CD4-positive, alpha-beta T cell treated with Interleukin-1 beta for 1 hour (primary cell): Measurements from ENCODE around the gene DGKA.
"Not testable (repeated sequence)": the region's sequence is repeated elsewhere in the genome, so short reads cannot be mapped to it uniquely, and the experiment has no call there.

Experiments used
- DNase-seq, 2 donors: peaks; one replicate each; pipeline ENCODE4 v3.0.0-alpha.2; 2020 to 2022

The DGKA gene

DNA sequence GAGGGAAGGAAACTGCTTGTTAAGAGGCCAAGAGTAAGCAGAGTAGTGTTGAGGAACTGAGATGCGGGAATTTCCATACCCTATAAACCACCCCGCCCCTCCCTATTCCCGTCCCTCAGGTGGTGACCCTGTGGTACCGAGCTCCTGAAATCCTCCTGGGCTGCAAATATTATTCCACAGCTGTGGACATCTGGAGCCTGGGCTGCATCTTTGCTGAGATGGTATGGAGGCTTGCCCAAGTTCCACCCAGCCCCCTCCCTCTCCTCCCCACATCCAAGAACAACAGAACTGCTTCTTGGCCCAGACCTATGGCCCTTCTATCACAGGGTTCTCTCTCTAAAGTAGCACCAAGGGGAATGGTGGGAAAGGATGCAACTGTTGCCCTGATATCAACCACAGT is 38.4 kb downstream of the DGKA start:
- DNase-seq: no peak

DNA sequence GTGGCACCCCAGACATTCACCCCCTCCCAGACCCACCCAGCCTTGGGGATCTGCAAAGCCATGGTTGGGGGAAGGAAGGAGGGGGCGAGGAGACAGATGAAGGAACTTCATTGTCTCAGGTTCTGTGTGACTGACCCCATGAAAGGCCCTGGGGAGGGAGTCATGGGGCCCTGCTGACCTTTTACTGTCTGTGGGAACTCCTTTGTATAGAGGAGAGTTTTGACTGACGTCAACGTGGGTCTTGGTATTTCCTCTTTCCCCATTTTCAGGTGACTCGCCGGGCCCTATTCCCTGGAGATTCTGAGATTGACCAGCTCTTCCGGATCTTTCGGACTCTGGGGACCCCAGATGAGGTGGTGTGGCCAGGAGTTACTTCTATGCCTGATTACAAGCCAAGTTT is 39.8 kb downstream of the DGKA start:
- DNase-seq: no peak

DNA sequence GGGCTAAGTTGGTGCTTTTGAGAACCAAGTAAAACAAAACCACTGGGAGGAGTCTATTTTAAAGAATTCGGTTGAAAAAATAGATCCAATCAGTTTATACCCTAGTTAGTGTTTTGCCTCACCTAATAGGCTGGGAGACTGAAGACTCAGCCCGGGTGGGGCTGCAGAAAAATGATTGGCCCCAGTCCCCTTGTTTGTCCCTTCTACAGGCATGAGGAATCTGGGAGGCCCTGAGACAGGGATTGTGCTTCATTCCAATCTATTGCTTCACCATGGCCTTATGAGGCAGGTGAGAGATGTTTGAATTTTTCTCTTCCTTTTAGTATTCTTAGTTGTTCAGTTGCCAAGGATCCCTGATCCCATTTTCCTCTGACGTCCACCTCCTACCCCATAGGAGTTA is 41.1 kb downstream of the DGKA start:
- DNase-seq: no peak

DNA sequence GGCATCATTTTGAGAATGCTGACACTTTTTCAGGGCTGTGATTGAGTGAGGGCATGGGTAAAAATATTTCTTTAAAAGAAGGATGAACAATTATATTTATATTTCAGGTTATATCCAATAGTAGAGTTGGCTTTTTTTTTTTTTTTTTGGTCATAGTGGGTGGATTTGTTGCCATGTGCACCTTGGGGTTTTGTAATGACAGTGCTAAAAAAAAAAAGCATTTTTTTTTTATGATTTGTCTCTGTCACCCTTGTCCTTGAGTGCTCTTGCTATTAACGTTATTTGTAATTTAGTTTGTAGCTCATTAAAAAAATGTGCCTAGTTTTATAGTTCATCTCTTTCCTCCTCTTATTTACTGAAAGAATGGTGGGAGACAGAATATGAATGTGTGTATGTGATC is 41.5 kb downstream of the DGKA start:
- no peak for DNase-seq

DNA sequence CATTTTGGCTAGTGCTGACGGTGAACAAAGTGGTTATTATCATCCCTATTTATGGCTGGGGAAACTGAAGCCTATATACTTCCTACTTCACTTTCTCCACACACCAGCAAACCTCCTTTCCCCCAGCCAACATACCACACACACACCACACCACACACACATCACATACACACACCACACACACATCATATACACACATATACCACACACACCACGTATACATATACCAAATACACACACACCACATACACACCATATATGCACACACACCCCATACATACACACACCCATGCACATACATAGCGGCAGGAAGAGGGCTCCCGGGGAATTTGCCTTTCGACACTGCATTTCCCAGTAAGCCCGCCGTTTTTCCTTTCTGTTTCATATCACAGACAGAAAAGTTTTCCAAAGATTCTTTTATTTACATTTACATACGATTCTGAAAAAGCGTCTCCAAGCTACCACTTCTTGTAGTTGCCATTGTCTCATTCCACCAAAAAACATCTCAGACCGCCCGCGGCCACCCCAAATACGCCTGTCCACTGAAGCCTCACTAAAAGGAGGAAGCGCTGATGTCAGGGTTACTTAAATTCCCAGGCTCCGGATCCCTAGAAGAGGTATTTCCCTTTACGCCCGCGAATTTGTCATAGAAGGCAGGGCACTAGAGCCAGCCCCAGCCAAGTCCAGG is 42.1 kb downstream of the DGKA start:
- DNase-seq: peak; percentile 26 to 40

DNA sequence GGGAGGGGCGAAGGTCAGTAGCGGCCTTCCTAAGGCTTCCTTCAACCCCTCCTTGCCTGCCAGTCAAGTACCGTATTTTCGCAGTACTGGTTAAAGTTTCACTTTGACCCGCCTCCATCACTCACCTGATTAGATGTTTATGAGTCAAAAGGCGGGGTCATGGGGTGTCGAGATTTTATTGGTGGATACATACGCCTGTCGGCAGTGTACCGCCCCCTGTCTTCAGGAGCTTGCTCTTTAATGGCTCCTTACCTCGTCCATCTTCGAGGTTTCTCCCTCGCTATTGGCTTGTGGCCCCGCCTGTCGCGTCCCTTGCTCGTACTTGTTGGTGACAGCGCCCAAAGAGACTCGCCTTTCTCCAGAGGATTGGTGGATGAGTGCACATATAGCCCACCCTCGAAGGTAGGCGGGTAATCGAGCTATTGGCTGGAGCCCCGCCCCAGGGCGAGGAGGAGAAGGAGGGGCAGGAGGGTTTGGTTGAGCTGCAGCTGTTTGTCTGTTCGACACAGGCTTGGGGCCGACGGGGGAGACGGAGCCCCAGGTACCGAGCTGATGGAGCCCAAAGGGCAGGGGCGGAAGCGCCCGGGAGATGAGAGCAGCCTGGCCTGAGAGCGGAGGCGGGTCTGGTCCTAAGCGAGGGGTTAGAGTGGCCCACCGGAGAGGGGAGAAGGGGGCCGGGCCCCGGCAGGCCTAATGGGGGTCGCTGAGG is 42.8 kb downstream of the DGKA start, which contains the start of gene RAB5B:
Gene RAB5B (plus strand): TSS at position 480 of the 709 bp plus-strand sequence. CDS start 12,883 bp downstream, outside the sequence.
- DNase-seq: peak; percentile 100

DNA sequence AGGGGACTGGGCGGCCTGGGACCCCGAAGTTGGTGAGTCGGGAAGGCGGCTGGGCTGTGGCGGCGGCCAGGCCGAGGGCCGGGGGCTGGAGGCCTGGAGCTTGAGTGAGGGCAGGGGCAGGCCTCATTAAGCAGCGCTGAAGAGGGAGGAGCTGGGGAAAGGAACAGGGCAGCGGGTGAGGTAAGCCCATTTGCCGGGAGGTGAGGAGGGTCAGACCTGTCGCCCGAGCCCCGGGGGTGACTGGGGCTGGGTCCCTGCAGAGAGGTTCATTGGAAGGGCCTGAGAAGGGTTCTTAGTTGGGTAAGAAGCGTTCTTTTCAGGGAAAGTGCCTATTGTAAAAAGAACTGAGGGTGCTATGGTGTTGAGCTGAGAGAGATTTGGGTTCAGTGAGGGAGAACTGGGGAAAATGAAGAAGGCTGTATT is 43.4 kb downstream of the DGKA start:
- DNase-seq: peak; percentile 38 to 41

DNA sequence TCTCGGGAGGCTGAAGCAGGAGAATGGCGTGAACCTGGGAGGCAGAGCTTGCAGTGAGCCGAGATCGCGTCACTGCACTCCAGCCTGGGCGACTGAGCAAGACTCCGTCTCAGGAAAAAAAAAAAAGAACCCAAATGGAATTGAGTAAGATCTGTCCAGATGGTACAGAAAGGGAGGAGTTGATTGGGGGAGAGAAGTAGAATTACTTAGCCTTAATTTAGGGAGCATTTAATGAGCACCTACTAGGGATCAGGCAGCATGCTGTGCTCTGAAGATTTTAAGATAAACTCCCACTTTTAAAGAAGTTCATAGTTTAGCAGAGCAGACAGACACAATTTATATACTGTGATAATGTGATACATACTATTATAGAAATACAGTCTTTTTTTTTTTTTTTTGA is 47.4 kb downstream of the DGKA start:
- DNase-seq: no peak

DNA sequence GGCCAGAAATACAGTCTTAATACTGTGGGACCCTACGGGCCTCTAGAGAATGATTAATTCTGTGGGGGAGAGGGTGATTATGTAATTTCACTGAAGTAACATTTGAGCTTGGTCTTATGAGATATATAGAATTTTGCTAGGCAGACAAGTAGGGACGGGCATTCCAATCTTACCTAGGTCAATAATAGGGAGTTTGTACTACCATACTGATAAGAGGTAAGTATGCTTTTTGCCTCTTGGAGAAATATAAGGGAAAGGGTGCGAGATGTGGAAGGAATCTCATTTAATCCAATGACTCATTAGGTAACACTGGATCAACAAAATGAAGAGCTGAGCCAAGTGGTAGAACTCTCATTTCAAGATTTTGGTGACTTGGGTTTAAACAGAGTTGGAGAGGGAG is 48.1 kb downstream of the DGKA start:
- no peak for DNase-seq

DNA sequence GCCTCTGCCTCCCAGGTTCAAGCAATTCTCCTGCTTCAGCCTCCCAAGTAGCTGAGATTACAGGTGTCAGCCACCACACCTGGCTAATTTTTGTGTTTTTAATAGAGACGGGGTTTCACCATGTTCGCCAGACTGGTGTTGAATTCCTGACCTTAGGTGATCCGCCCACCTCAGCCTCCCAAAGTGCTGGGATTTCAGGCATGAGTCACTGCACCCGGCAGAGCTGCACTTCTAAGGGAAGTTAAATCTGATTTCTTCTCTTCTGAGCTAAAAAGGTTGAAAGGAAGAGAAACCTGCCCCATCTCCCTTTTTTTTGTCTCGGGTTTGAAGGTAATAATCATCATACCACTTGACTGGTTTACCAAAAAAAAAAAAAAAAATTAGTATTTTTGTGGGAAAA is 50.9 kb downstream of the DGKA start:
- not testable (repeated sequence) for DNase-seq

DNA sequence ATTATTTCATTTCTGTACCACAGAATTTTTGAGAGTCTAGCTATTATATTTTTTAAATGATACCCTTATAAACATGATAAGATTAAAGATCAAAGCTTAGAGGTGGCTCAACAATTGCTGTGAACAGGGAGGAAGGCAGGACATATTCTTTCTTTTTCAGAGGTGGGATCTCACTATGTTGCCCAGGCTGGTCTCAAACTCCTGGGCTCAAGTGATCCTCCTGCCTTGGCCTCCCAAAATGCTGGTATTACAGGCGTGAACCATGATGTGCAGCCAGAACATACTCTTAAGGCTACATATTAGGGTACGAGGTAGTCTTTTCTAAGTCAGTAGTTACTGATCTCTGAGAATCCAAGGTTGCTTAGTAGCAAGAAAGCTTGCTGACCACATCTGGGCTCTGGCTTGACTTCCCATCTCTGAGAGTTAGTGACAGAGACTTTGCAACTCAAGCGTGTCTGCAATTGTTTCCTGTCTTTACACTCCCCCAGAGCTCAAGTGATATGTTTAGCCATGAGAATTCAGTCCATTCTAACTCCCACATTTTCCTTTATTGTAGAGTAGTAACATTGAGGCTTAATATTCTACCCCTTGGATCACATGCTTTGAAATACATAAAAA is 51.5 kb downstream of the DGKA start:
- no peak for DNase-seq

DNA sequence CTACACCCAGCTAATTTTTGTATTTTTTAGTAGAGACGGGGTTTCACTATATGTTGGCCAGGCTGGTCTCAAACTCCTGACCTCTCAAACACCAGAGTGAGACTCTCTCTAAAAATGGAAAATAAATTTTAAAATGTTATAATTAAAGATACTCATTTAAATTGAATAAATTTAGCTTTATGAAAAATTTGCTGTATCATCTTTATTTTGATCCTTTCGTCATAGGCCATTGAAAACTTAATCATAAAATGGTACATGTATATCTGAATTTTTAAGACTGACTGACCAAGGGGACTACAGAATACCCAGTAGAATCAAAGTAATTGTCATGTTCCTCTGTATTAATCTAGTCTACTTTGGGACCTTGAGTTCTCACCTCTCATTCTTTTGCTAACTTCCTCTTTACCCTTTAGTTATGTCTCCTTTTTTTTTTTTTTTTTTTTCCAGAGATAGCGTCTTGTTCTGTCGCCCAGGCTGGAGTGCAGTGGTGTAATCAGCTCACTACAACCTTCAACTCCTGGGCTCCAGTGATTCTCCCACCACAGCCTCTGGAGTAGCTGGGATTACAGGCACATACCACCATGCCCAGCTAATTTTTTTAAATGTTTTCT is 52.4 kb downstream of the DGKA start:
- DNase-seq: no peak

DNA sequence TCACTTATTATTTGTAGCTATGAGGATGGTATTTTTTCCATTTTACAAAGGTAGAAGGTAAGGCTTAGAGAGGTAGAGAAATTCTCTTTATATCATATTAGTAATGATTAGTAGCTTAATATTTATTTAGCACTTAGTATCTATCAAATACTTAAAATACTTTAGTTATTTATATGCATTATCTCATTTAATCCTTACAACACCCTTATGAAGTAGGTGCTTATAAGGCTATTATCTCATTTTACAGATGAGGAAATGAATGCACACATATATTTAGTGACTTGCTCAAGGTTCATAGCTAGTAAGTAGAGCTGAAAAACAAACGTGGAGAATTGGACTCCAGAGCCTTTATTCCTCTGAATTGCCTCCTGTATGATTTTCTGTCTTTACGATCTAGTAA is 53.9 kb downstream of the DGKA start:
- DNase-seq: no peak

DNA sequence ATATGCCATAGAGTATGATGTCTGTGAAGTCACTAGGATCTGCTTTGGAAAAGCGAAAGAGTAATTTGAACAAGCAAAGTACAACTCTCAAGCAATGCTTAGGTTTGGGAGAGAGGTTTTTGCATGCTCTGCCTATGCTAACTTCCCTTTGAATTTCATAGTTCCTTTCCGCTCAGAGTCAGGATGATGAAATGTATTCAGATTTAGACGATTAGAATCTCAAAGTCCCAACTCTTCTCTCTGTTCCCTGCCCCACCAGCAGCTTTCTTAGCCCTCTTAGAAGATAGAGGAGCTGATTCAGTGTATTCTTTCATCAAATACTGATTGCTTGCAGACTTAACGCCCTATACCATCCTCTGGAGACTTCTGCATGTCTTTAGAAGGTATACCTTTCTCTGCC is 54.4 kb downstream of the DGKA start:
- DNase-seq: no peak

DNA sequence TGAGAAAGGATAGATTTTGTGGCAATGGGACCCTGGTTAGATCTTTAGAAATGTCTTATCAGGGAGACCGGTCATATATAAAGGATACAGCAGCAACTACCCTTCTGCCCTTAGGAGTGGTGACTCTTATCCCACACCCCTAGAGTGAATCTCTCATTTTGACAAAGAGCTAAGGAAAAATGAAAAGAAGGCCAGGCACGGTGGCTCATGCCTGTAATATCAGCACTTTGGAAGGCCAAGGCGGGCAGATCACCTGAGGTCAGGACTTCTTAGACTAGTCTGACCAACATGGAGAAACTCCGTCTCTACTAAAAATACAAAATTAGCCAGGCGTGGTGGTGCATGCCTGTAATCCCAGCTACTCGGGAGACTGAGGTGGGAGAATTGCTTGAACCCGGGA is 55.0 kb downstream of the DGKA start:
- not testable (repeated sequence) for DNase-seq

DNA sequence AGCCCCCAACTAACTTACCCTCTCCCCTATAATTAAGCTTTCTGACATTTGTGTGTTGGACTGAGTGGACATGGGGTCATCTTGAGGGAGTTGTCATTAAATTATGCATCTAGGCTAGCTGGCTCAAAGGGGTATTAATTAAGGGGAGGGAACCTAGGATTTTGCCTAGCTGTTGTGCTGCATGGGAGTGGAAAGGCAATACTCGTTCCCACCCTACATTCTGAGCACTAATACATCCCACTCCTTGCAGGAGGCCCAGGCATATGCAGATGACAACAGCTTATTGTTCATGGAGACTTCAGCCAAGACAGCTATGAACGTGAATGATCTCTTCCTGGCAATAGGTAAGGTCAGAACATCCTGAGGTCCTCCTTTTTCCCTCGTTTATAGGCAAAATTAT is 60.1 kb downstream of the DGKA start:
- no peak for DNase-seq

DNA sequence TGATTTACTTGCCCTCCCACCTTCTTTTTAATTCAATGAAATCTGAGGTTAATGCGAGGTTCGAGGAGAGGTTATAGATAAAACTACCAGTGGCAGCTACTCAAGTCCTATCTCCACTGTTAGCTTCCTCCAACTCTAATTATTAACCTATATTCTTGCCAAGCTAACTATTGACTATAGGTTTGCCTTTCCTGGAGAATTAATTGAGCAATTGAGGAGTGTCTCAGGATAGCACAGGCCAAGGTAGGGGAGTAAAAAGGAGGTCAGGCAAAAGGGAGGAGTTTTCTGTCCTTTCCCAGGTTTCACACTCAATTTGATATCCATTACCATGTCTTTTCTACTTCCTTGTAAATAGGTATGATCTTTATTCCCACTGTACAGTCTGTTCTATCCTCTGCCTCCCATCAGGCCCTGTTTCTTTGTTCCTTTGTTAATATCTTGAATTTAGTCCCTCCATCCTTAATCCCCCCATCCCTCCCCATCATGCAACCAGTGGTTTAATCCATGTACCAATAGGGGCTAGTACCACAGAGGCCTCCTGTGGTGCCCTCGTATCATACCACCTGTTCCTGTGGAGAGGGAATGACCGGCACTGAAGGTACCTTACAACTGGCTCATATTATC is 62.4 kb downstream of the DGKA start:
- DNase-seq: no peak

DNA sequence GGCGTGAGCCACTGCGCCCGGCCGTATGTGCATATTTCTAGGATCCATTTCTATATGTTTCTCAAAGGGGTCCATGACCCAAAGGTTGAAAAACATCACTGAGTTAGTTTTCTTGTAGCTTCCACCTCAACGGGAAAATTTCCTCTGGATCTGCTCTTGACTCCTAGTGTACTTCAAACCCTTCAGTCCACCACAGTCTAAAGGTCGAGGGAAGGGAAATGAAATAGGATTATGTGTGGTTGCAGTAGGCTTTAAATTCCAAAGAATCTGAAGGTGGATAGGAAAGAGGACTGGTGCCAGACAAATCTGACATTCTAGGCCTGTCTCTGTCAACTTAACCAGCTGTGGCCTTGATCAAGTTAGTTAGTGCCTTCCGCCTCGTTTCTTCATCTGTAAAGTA is 64.4 kb downstream of the DGKA start:
- no peak for DNase-seq

DNA sequence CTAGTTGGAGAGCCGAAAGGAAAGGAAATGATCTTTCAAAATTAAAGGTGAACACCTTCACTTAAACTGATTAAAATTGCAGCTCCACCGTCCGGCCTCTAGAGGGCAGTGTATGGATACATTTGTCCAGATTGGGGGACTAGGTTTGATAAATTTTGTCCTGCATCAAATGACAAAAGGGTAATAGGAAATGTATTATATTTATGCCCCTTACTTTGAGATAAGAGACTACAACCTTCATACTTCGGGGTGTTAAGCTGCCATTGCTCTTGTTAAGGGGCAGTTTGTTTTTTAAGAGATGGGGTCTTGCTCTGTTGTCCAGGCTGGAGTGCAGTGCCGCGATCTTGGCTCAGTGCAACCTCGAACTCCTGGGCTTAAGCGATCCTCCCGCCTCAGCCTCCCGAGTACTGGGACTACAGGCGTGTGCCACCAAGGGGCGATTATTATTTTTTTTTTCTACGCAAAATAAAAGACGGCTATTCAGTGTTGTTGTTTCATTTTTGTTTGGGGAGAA is 65.3 kb downstream of the DGKA start:
- peak; percentile 67 to 84 for DNase-seq

DNA sequence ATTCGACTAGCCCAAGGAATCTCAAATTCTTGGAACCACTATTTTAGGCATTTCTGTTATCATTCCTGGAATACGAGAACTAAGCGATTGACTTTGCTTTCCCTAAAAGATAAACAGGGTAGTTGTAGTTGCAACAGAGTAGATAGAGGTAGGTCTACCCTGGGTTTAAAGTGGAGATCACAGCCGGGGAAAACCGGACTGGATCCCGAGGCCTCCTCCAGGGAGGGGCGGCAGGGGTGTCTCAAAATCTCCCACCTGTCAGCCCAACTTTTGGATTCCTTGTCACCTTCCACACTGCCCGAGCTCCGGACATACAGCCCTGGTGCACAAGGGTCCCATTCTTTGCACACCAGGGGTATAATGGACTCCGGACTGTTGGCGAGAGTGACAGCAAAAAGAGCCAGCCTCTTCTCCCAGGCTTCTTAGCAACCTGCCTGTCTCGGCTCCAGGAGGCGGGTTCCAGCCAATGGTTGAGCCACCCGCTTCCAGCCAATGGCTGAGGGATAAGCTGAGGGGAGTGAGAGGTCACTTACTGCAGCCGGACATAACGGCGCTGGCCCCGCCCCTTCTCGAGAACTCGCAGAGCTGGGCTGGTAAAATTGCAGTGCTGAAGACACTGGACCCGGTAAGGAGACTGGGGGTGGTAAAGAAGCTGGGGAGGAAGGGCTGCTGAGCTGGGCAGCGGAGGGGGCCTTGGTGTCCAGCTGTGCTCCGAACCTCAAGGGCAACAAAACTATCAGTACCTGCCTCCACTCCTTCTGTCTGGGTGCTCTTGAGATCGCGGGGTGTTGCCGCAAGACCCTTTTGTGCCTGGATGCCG is 66.0 kb downstream of the DGKA start, which contains the start of gene SUOX:
Gene SUOX (plus strand): TSS at position 562 of the 820 bp plus-strand sequence. CDS start 4,946 bp downstream, outside the sequence.
- peak; percentile 42 to 81 for DNase-seq

DNA sequence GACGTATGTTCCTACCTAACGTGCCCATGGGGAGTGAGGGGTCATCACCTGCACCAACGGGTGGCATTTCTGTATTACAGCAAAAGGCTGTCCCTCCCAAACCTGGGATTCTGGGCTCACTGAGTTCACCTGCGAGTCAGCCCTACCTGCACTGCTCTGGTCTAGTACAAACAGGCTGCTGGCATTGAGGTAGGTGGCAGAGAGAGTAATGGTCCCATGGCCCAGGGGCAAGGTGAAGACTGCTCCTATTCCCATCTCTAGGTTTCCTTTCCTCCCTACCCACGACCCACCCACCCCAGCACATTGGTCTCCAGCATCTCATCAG is 66.5 kb downstream of the DGKA start:
- no peak for DNase-seq

DNA sequence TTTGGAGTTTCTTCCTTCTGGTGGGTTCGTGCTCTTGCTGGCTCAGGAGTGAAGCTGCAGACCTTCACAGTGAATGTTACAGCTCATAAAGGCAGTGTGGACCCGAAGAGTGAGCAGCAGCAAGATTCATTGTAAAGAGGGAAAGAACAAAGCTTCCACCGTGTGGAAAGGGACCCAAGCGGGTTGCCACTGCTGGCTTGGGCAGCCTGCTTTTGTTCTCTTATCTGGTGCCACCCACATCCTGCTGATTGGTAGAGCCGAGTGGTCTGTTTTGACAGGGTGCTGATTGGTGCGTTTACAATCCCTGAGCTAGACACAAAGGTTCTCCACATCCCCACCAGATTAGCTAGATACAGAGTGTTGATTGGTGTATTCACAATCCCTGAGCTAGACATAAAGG is 68.6 kb downstream of the DGKA start:
- peak in 1 of 2 donors; percentile 13 for DNase-seq
